Endodermal cell (in vitro differentiated cells): ENCODE results near the gene RAPGEF4. TPM values are rescaled to one million over a fixed set of nuclear protein-coding genes. Genes with fewer than 3 reads are reported as not detected.

Experiments
- DNase-seq: peaks from one replicate; pipeline ENCODE4 v3.0.0-alpha.2; 2017
- H3K27ac ChIP-seq: 2 replicates; pipeline ENCODE4 v1.5.1; 2013; ENCODE audit warnings: mild to moderate bottlenecking, low read depth, low read length, moderate library complexity
- H3K27me3 ChIP-seq: 2 replicates; pipeline ENCODE4 v1.6.1; 2013; ENCODE audit warnings: mild to moderate bottlenecking, low read length, moderate library complexity; ENCODE audit not compliant: insufficient read depth, control insufficient read depth, poor library complexity, severe bottlenecking
- H3K36me3 ChIP-seq: 2 replicates; pipeline ENCODE4 v1.7.0; 2013; ENCODE audit warnings: mild to moderate bottlenecking, low read length, moderate library complexity; ENCODE audit not compliant: control insufficient read depth, insufficient read depth
- H3K4me1 ChIP-seq: one replicate; pipeline ENCODE4 v1.7.0; 2013; ENCODE audit warnings: low read length; ENCODE audit not compliant: control insufficient read depth, insufficient read depth
- H3K4me3 ChIP-seq: 2 replicates; pipeline ENCODE4 v1.5.1; 2013; ENCODE audit warnings: mild to moderate bottlenecking, low read length, moderate library complexity
- H3K9ac ChIP-seq: 2 replicates; pipeline ENCODE4 v1.6.1; 2013; ENCODE audit warnings: mild to moderate bottlenecking, low read length, moderate library complexity; ENCODE audit not compliant: poor library complexity, severe bottlenecking; ENCODE audit errors: extremely low read depth
- H3K9me3 ChIP-seq: 2 replicates; pipeline ENCODE4 v1.6.1; 2013; ENCODE audit warnings: mild to moderate bottlenecking, low read length, moderate library complexity; ENCODE audit not compliant: control insufficient read depth
- H3K27ac Mint-ChIP-seq: 2 replicates; pipeline ENCODE4 v1.8.0; 2020; ENCODE audit warnings: mixed read lengths
- H3K27me3 Mint-ChIP-seq: 2 replicates; pipeline ENCODE4 v1.8.0; 2021; ENCODE audit warnings: mild to moderate bottlenecking, mixed read lengths; ENCODE audit not compliant: insufficient read depth
- H3K36me3 Mint-ChIP-seq: 2 replicates; pipeline ENCODE4 v1.8.0; 2020; ENCODE audit warnings: low read depth, mixed read lengths
- H3K4me1 Mint-ChIP-seq: 2 replicates; pipeline ENCODE4 v1.8.0; 2020; ENCODE audit warnings: mixed read lengths
- H3K4me3 Mint-ChIP-seq: 2 replicates; pipeline ENCODE4 v1.8.0; 2020; ENCODE audit warnings: mild to moderate bottlenecking, moderate library complexity, mixed read lengths
- H3K9me3 Mint-ChIP-seq: 2 replicates; pipeline ENCODE4 v1.8.0; 2020; ENCODE audit warnings: mild to moderate bottlenecking, mixed read lengths
- WGBS, 2 experiments: methylation state at CpG; one replicate each; pipeline versions ENCODE4 v1.1.5 to v1.1.7; 2013; ENCODE audit warnings: missing lambda C conversion rate in 2 of 2, mixed read lengths in 1 of 2; ENCODE audit not compliant: insufficient coverage in 1 of 2, insufficient read length in 1 of 2; 5-methylcytosine and 5-hydroxymethylcytosine counted together
- total RNA-seq, 2 donors: library from RNA; stranded (reverse); fragmentation: NEBNext Ultra II Directional in 1 of 2; extraction: Animal tissue kit (Norgen Biotek cat#: 25700) in 1 of 2; gene quantifications; 2 replicates in 1 of 2; 3 replicates in 1 of 2; pipeline ENCODE4 v1.2.1, GENCODE V29; 2021
- TF ChIP-seq, protein P1 (sequence below): fragments of 200-600 bp; sonication (generic); conservative IDR thresholded peaks from 2 replicates; pipeline ENCODE4 v1.5.0; 2021; ENCODE audit warnings: antibody characterized with exemption, mild to moderate bottlenecking

RAPGEF4 gene
- total RNA-seq, 2 donors from 2014 or later, result 0.77 to 0.88 TPM

DNA sequence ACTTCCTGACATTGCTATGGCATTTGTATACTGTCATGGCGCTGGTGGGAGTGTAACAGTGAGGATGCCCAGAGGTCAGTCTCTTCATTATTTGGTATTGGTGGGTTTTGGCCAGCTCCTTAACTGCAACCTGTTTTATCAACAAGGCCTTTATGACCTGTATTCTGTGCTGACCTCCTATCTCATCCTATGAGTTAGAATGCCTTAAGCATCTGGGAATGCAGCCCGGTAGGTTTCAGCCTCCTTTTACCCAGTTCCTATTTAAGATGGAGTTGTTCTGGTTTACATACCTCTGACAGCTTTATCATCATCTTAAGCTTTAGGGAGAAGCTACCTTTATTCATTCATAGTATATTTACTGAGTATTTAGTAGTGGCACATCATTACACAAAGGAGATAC is 103.8 kb downstream of the RAPGEF4 start:
- Mint-ChIP-seq H3K27me3 (no peaks in the 10 kb centered on the region), H3K4me3 (no peak overlapping the region), H3K4me1 (peaks cover 12% of the 10 kb centered on the region), H3K36me3 (no peaks in the 10 kb centered on the region), H3K27ac (no peak overlapping the region), H3K9me3 (no peaks in the 10 kb centered on the region)
- H3K36me3 ChIP-seq, result no peaks in the 10 kb centered on the region
- H3K9me3 ChIP-seq, result no peaks in the 10 kb centered on the region
- no peak overlapping the region for H3K27ac ChIP-seq
- 92% methylated on average over 2 of the region's 2 CpGs; no CpG with 5 or more reads in 1 of the 2 experiments for WGBS, 2 experiments
- H3K4me1 ChIP-seq, result no peaks in the 10 kb centered on the region
- no peak for DNase-seq
- H3K9ac ChIP-seq, result no peak overlapping the region
- TF ChIP-seq, protein P1, sequence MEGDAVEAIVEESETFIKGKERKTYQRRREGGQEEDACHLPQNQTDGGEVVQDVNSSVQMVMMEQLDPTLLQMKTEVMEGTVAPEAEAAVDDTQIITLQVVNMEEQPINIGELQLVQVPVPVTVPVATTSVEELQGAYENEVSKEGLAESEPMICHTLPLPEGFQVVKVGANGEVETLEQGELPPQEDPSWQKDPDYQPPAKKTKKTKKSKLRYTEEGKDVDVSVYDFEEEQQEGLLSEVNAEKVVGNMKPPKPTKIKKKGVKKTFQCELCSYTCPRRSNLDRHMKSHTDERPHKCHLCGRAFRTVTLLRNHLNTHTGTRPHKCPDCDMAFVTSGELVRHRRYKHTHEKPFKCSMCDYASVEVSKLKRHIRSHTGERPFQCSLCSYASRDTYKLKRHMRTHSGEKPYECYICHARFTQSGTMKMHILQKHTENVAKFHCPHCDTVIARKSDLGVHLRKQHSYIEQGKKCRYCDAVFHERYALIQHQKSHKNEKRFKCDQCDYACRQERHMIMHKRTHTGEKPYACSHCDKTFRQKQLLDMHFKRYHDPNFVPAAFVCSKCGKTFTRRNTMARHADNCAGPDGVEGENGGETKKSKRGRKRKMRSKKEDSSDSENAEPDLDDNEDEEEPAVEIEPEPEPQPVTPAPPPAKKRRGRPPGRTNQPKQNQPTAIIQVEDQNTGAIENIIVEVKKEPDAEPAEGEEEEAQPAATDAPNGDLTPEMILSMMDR, result no peak
- no peak overlapping the region for H3K4me3 ChIP-seq
- H3K27me3 ChIP-seq, result no peaks in the 10 kb centered on the region

- H3K9me3 ChIP-seq, result no peaks in the 10 kb centered on the region
- H3K4me1 Mint-ChIP-seq, result peaks cover 5% of the 10 kb centered on the region
- H3K27me3 ChIP-seq, result no peaks in the 10 kb centered on the region
- no peak for DNase-seq
- no peaks in the 10 kb centered on the region for H3K27me3 Mint-ChIP-seq
- H3K4me3 Mint-ChIP-seq, result no peak overlapping the region
- TF ChIP-seq, protein P1, result no peak
- WGBS, 2 experiments, result 87 to 92% methylated on average over 4 to 5 of the region's 5 CpGs
- no peak overlapping the region for H3K27ac Mint-ChIP-seq
- H3K36me3 ChIP-seq, result no peaks in the 10 kb centered on the region
- no peak overlapping the region for H3K27ac ChIP-seq
- H3K36me3 Mint-ChIP-seq, result no peaks in the 10 kb centered on the region
- no peak overlapping the region for H3K9ac ChIP-seq
- H3K4me1 ChIP-seq, result no peaks in the 10 kb centered on the region
- no peaks in the 10 kb centered on the region for H3K9me3 Mint-ChIP-seq
- no peak overlapping the region for H3K4me3 ChIP-seq
Measured at GRCh38 chr2:172842511-172843265, 107.0 kb downstream of the RAPGEF4 start.

- Histone ChIP-seq H3K27me3 (no peaks in the 10 kb centered on the region), H3K4me3 (no peak overlapping the region), H3K36me3 (no peaks in the 10 kb centered on the region), H3K27ac (no peak overlapping the region), H3K9ac (no peak overlapping the region), H3K4me1 (no peaks in the 10 kb centered on the region), H3K9me3 (no peaks in the 10 kb centered on the region)
- no peaks in the 10 kb centered on the region for H3K27me3 Mint-ChIP-seq
- H3K4me1 Mint-ChIP-seq, result peaks cover 10% of the 10 kb centered on the region
- 97% methylated on average over 1 of the region's 1 CpG; no CpG with 5 or more reads in 1 of the 2 experiments for WGBS, 2 experiments
- no peak for DNase-seq
- no peaks in the 10 kb centered on the region for H3K9me3 Mint-ChIP-seq
- H3K27ac Mint-ChIP-seq, result no peak overlapping the region
- H3K36me3 Mint-ChIP-seq, result no peaks in the 10 kb centered on the region
- TF ChIP-seq, protein P1, result no peak
- no peak overlapping the region for H3K4me3 Mint-ChIP-seq
Measured at GRCh38 chr2:172843266-172843582, 107.6 kb downstream of the RAPGEF4 start.
